GM23338 (cell line): ENCODE measurements around the gene SLC10A6.

Experiments
- CREB1 ChIP-seq: fragments of 250-450 bp; sonication (Bioruptor Pico); IDR thresholded peaks from 2 replicates; pipeline ENCODE4 v1.5.0; 2020; ENCODE audit warnings: low read depth, mild to moderate bottlenecking, moderate library complexity
- EZH2 ChIP-seq: fragments of 200-600 bp; sonication (generic); IDR thresholded peaks from one replicate; pipeline ENCODE4 v1.8.0; 2017; ENCODE audit warnings: antibody characterized with exemption, mild to moderate bottlenecking, low read depth; ENCODE audit not compliant: unreplicated experiment
- EZH2phosphoT487 ChIP-seq: fragments of 200-600 bp; sonication (generic); IDR thresholded peaks from one replicate; pipeline ENCODE4 v1.8.1; 2018; ENCODE audit warnings: antibody characterized with exemption; ENCODE audit not compliant: unreplicated experiment
- JUNB ChIP-seq: IDR thresholded peaks from one replicate; pipeline ENCODE4 v1.6.1; 2016; ENCODE audit warnings: antibody characterized with exemption; ENCODE audit not compliant: unreplicated experiment
- NANOG ChIP-seq: IDR thresholded peaks from 2 replicates; pipeline ENCODE4 v1.6.1; 2016; ENCODE audit warnings: antibody characterized with exemption, borderline replicate concordance
- POLR2AphosphoS5 ChIP-seq: IDR thresholded peaks from 2 replicates; pipeline ENCODE4 v1.6.1; 2016; ENCODE audit warnings: antibody characterized with exemption, low read depth
- STAT1 ChIP-seq: IDR thresholded peaks from one replicate; pipeline ENCODE4 v1.6.1; 2016; ENCODE audit warnings: antibody characterized with exemption; ENCODE audit not compliant: unreplicated experiment
- ZNF114 ChIP-seq: fragments of 250-450 bp; sonication (Bioruptor Pico); IDR thresholded peaks from 2 replicates; pipeline ENCODE4 v1.5.0; 2020; ENCODE audit warnings: mild to moderate bottlenecking, moderate library complexity
- ZNF331 ChIP-seq: fragments of 250-450 bp; sonication (Bioruptor Pico); IDR thresholded peaks from 2 replicates; pipeline ENCODE4 v1.5.0; 2020; ENCODE audit warnings: low read depth, mild to moderate bottlenecking, moderate library complexity
- ZNF462 ChIP-seq: fragments of 250-450 bp; sonication (Bioruptor Pico); IDR thresholded peaks from 2 replicates; pipeline ENCODE4 v1.5.0; 2020; ENCODE audit warnings: mild to moderate bottlenecking, moderate library complexity
- TF ChIP-seq, protein P1 (sequence below), 2 experiments: fragments of 200-600 bp in 1 of 2; sonication (generic) in 1 of 2; conservative IDR thresholded peaks; 2 replicates each; pipeline versions ENCODE4 v1.5.1 to v1.6.1; 2016 to 2017; ENCODE audit warnings: antibody characterized with exemption in 2 of 2, low read depth in 2 of 2, mild to moderate bottlenecking in 2 of 2, moderate library complexity in 1 of 2
- TF ChIP-seq, protein P2 (sequence below): IDR thresholded peaks from one replicate; pipeline ENCODE4 v1.6.1; 2018; ENCODE audit warnings: antibody characterized with exemption; ENCODE audit not compliant: unreplicated experiment
- TF ChIP-seq, protein P3 (sequence below): IDR thresholded peaks from 2 replicates; pipeline ENCODE4 v1.6.1; 2016; ENCODE audit warnings: antibody characterized with exemption

DNA sequence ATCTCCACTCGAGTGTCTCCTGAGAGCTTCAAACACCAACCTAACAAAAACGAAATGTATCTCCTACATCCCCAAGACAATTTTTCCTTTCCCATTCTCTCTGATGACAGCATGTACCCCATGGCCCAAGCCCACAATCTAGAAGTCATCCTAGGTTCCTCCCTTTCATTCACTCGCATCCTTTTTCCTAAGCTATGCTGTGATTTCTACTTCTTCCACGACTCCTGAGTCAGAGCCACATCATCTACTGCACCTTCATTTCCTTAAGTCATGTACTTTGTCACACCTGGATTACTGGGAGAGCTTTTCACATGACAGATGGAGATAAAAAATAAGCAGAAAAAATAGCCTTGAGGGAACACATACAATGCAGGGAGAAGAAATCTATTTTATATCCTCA is 23.0 kb upstream of the SLC10A6 start:
- TF ChIP-seq, protein P1, sequence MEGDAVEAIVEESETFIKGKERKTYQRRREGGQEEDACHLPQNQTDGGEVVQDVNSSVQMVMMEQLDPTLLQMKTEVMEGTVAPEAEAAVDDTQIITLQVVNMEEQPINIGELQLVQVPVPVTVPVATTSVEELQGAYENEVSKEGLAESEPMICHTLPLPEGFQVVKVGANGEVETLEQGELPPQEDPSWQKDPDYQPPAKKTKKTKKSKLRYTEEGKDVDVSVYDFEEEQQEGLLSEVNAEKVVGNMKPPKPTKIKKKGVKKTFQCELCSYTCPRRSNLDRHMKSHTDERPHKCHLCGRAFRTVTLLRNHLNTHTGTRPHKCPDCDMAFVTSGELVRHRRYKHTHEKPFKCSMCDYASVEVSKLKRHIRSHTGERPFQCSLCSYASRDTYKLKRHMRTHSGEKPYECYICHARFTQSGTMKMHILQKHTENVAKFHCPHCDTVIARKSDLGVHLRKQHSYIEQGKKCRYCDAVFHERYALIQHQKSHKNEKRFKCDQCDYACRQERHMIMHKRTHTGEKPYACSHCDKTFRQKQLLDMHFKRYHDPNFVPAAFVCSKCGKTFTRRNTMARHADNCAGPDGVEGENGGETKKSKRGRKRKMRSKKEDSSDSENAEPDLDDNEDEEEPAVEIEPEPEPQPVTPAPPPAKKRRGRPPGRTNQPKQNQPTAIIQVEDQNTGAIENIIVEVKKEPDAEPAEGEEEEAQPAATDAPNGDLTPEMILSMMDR (conservative IDR thresholded peaks at IDR 0.05; ENCODE audit: low read depth in 2 of 2): no peak
- TF ChIP-seq, protein P2, sequence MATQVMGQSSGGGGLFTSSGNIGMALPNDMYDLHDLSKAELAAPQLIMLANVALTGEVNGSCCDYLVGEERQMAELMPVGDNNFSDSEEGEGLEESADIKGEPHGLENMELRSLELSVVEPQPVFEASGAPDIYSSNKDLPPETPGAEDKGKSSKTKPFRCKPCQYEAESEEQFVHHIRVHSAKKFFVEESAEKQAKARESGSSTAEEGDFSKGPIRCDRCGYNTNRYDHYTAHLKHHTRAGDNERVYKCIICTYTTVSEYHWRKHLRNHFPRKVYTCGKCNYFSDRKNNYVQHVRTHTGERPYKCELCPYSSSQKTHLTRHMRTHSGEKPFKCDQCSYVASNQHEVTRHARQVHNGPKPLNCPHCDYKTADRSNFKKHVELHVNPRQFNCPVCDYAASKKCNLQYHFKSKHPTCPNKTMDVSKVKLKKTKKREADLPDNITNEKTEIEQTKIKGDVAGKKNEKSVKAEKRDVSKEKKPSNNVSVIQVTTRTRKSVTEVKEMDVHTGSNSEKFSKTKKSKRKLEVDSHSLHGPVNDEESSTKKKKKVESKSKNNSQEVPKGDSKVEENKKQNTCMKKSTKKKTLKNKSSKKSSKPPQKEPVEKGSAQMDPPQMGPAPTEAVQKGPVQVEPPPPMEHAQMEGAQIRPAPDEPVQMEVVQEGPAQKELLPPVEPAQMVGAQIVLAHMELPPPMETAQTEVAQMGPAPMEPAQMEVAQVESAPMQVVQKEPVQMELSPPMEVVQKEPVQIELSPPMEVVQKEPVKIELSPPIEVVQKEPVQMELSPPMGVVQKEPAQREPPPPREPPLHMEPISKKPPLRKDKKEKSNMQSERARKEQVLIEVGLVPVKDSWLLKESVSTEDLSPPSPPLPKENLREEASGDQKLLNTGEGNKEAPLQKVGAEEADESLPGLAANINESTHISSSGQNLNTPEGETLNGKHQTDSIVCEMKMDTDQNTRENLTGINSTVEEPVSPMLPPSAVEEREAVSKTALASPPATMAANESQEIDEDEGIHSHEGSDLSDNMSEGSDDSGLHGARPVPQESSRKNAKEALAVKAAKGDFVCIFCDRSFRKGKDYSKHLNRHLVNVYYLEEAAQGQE: no peak
- TF ChIP-seq EZH2 (no peak), ZNF331 (CRISPR knock-in tag) (no peak), POLR2AphosphoS5 (no peak), CREB1 (CRISPR knock-in tag) (no peak), EZH2phosphoT487 (no peak), JUNB (no peak), ZNF462 (CRISPR knock-in tag) (no peak), NANOG (no peak), STAT1 (no peak), ZNF114 (CRISPR knock-in tag) (no peak)
- TF ChIP-seq, protein P3, sequence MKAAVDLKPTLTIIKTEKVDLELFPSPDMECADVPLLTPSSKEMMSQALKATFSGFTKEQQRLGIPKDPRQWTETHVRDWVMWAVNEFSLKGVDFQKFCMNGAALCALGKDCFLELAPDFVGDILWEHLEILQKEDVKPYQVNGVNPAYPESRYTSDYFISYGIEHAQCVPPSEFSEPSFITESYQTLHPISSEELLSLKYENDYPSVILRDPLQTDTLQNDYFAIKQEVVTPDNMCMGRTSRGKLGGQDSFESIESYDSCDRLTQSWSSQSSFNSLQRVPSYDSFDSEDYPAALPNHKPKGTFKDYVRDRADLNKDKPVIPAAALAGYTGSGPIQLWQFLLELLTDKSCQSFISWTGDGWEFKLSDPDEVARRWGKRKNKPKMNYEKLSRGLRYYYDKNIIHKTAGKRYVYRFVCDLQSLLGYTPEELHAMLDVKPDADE: no peak
